Bronchial epithelial cell (primary cell): ENCODE data around the gene HASPIN. TPM values are rescaled to one million over a fixed set of nuclear protein-coding genes. Genes with fewer than 3 reads are reported as not detected.

ENCODE experiments used
- DNase-seq: peaks from one replicate; pipeline ENCODE4 v3.0.0-alpha.2; 2010; ENCODE audit warnings: low read depth
- FAIRE-seq: peaks from 2 replicates; lab custom pipeline; 2011; peaks lifted over from hg19 to GRCh38; lab: Jason Lieb, UNC
- H3K27me3 ChIP-seq: 2 replicates; pipeline ENCODE4 v1.5.1; 2011; ENCODE audit warnings: low read length; ENCODE audit not compliant: control insufficient read depth, insufficient read depth
- H3K36me3 ChIP-seq: 2 replicates; pipeline ENCODE4 v1.5.1; 2011; ENCODE audit warnings: low read length; ENCODE audit not compliant: control insufficient read depth, insufficient read depth
- H3K4me3 ChIP-seq: 2 replicates; pipeline ENCODE4 v1.5.1; 2011; ENCODE audit warnings: mild to moderate bottlenecking, low read depth, low read length, control low read depth
- CTCF ChIP-seq: IDR thresholded peaks from 2 replicates; pipeline ENCODE4 v1.5.1; 2011; ENCODE audit warnings: mild to moderate bottlenecking, moderate library complexity, low read length, control low read depth, inconsistent platforms; ENCODE audit not compliant: insufficient read depth, severe bottlenecking
- total RNA-seq: library from RNA; depleted of rRNA; stranded (reverse); fragments of >200 nt; gene quantifications from 2 replicates; pipeline ENCODE4 v1.2.1, GENCODE V29; 2014

Gene HASPIN
- total RNA-seq, 1 donor from 2014 or later: 0.53 TPM

GRCh38 chr17:3761036-3761917, 37.6 kb downstream of the HASPIN start:
- FAIRE-seq (no peak), DNase-seq (no peak)
- no peaks in the 10 kb centered on the region for H3K27me3 ChIP-seq
- H3K4me3 ChIP-seq: no peak overlapping the region
- TF ChIP-seq CTCF: no peak
- H3K36me3 ChIP-seq: no peaks in the 10 kb centered on the region

GRCh38 chr17:3761918-3762380, 38.2 kb downstream of the HASPIN start:
- H3K36me3 ChIP-seq: no peaks in the 10 kb centered on the region
- no peak for FAIRE-seq
- H3K4me3 ChIP-seq: no peak overlapping the region
- TF ChIP-seq CTCF: no peak
- no peaks in the 10 kb centered on the region for H3K27me3 ChIP-seq
- no peak for DNase-seq

DNA sequence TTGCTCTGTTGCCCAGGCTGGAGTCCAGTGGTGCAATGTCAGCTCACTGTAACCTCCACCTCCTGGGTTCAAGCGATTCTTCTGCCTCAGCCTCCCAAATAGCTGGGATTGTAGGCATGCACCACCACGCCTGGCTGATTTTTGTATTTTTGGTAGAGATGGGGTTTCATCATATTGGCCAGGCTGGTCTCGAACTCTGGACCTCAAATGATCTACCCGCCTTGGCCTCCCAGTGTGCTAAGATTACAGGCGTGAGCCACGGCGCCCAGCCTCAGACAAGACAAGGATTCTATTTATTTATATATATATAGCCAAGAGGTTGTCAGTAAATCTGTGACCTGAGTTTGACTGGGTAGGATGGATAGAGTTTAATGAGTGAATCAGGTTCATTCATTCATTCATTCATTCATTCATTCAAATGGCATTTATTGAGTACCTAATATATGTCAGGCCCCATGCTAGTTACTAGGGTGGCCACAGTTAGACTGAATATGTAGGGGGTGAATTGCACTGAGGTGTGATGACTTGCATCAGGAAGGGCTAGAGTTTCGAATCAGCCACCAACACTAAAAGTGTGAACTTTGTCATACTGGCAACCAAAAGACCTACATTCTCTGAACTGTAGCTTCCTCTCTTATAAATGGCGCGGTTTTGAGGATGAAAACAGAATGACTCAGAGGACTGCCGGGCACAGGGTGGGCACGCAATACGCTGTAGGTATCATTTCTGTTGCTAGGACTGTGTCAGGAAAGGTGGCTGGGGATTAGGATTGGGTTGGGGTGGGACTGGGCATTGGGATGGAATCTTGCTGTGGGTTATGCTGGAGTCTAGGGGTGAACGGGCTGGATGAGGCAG, 39.4 kb downstream of the HASPIN start:
- Histone ChIP-seq H3K36me3 (no peaks in the 10 kb centered on the region), H3K27me3 (no peaks in the 10 kb centered on the region), H3K4me3 (no peak overlapping the region)
- TF ChIP-seq CTCF: no peak
- DNase-seq: no peak
- no peak for FAIRE-seq

DNA sequence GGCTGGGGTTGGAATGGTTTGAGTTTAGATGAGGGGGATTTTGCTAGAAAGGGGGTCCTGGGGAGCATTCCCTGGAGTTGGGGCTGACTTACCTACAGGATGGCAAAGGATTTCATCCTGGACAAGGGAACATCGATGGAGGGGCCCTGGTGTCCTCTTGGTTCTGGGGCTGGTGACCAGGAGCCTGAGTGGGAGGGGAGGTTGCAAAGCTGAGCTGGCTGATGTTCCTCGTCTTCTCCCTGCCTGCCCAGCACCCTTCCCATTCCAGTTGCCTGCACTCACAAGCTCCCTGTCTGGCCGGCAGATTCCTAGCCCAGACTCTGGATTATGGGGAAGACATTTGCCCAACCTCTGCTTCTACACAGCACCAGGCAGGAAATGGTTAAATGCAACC, 40.1 kb downstream of the HASPIN start:
- DNase-seq (no peak), FAIRE-seq (no peak)
- Histone ChIP-seq H3K36me3 (no peaks in the 10 kb centered on the region), H3K4me3 (no peak overlapping the region), H3K27me3 (no peaks in the 10 kb centered on the region)
- TF ChIP-seq CTCF: no peak

DNA sequence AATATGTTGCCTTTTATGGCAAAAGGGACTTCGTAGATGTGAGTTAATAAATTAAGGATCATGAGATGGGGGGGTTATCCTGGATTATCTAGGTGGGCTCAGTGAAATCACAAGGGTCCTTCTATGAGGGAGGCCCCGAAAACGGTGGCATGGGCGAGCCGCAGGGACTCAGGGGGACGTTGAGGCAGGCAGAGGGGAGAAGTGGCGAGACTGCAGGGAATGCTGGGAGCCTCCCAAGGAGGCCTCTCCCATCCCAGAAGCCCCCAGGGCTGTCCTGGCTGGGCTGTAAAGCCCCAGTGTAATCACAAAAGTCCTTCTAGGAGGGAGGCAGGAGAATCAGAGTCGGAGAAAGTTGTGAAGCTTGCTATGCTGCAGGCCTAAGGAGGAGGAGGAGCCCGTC, 42.3 kb downstream of the HASPIN start:
- no peaks in the 10 kb centered on the region for H3K36me3 ChIP-seq
- no peak for FAIRE-seq
- H3K27me3 ChIP-seq: no peaks in the 10 kb centered on the region
- DNase-seq: no peak
- no peak for TF ChIP-seq CTCF
- no peak overlapping the region for H3K4me3 ChIP-seq
